HCT116 (cell line): ENCODE data around the gene ADAMTS20. TPM values are rescaled to one million over a fixed set of nuclear protein-coding genes. Genes with fewer than 3 reads are reported as not detected.

Experiments
- ATAC-seq: fragments of 200-7000 bp; cut with Tn5 transposase; 2 replicates; pipeline ENCODE4 v1.9.1; 2020; ENCODE audit warnings: mild to moderate bottlenecking, moderate library complexity
- BruUV-seq: library from RNA; stranded (reverse); fragments of 400-500 nt; replicated peaks from 2 replicates; lab custom pipeline; 2021; lab: Mats Ljungman, UMichigan
- CTCF ChIA-PET: fragments of 300-600 bp; sonication (Branson Sonifier 250); formaldehyde crosslinking; loops from one replicate; lab custom pipeline; 2021; ENCODE audit warnings: antibody characterized with exemption; lab: Charles Lee
- POLR2A ChIA-PET: fragments of 300-600, 350-600 bp; sonication (Branson Sonifier 250); formaldehyde crosslinking; loops from one replicate; lab custom pipeline; 2021; ENCODE audit warnings: antibody characterized with exemption; lab: Charles Lee
- RAD21 ChIA-PET, 2 experiments: fragments of 300-600 bp; sonication (Branson Sonifier 250); formaldehyde crosslinking; loops; one replicate each; lab custom pipeline; 2023; ENCODE audit warnings: low total read pairs in 2 of 2; ENCODE audit not compliant: uncharacterized antibody in 2 of 2, unreplicated experiment in 2 of 2, low non-redundant PET in 1 of 2; lab: Charles Lee
- DNase-seq: peaks from one replicate; pipeline ENCODE4 v3.0.0-alpha.2; 2010; ENCODE audit warnings: low read depth, low spot score
- H2AFZ ChIP-seq: fragments of 200-600 bp; shearing (Covaris generic), sonication (generic); 2 replicates; pipeline ENCODE4 v1.6.1; 2017; ENCODE audit warnings: low read depth, mixed run types, mixed read lengths, antibody characterized with exemption, low read length; ENCODE audit not compliant: poor library complexity, severe bottlenecking
- H3K27ac ChIP-seq: 2 replicates; pipeline ENCODE4 v1.5.1; 2012; ENCODE audit warnings: low read depth, low read length
- H3K27me3 ChIP-seq: fragments of 200-600 bp; sonication (generic); 2 replicates; pipeline ENCODE4 v1.6.1; 2016; ENCODE audit warnings: mixed run types, low read length, mixed read lengths; ENCODE audit not compliant: insufficient read depth
- H3K36me3 ChIP-seq, 2 experiments: fragments of 200-500 bp in 1 of 2; fragments of 200-600 bp in 1 of 2; sonication (Bioruptor generic) in 1 of 2; sonication (generic) in 1 of 2; 2 replicates each; pipeline versions ENCODE4 v1.5.1 to v1.6.1; 2014 to 2016; ENCODE audit warnings: low read length in 2 of 2, inconsistent platforms in 1 of 2, mixed read lengths in 1 of 2, mixed run types in 1 of 2; ENCODE audit not compliant: insufficient read depth in 2 of 2, control insufficient read depth in 1 of 2
- H3K4me1 ChIP-seq, 2 experiments: fragments of 200-600 bp in 1 of 2; sonication (generic) in 1 of 2; 2 replicates each; pipeline versions ENCODE4 v1.5.1 to v1.6.1; 2012 to 2017; ENCODE audit warnings: low read length in 2 of 2, inconsistent platforms in 1 of 2, mild to moderate bottlenecking in 1 of 2, mixed read lengths in 1 of 2, mixed run types in 1 of 2, moderate library complexity in 1 of 2; ENCODE audit not compliant: insufficient read depth in 2 of 2, control insufficient read depth in 1 of 2
- H3K4me2 ChIP-seq: fragments of 200-600 bp; sonication (generic); 2 replicates; pipeline ENCODE4 v1.6.1; 2017; ENCODE audit warnings: mixed run types, low read length, mixed read lengths
- H3K4me3 ChIP-seq, 2 experiments: fragments of 200-600 bp in 1 of 2; sonication (generic) in 1 of 2; replicated peaks in 1 of 2; 2 replicates each; pipeline ENCODE4 v1.5.1; 2011 to 2016; ENCODE audit warnings: low read length in 2 of 2, control low read depth in 1 of 2, low read depth in 1 of 2, mild to moderate bottlenecking in 1 of 2, mixed read lengths in 1 of 2, mixed run types in 1 of 2
- H3K79me2 ChIP-seq: fragments of 200-600 bp; sonication (generic); 2 replicates; pipeline ENCODE4 v1.6.1; 2017; ENCODE audit warnings: mild to moderate bottlenecking, mixed run types, low read length, moderate library complexity, mixed read lengths; ENCODE audit not compliant: insufficient read depth
- H3K9ac ChIP-seq: fragments of 200-600 bp; sonication (generic); 2 replicates; pipeline ENCODE4 v1.6.1; 2016; ENCODE audit warnings: low read length, mixed read lengths
- H3K9me2 ChIP-seq: fragments of 200-600 bp; sonication (generic), shearing (Covaris generic); 2 replicates; pipeline ENCODE4 v1.6.1; 2017; ENCODE audit warnings: mixed run types, mild to moderate bottlenecking, moderate library complexity; ENCODE audit not compliant: insufficient read depth
- H3K9me3 ChIP-seq, 2 experiments: fragments of 200-500 bp in 1 of 2; fragments of 200-600 bp in 1 of 2; sonication (Bioruptor generic) in 1 of 2; sonication (generic) in 1 of 2; 2 replicates each; pipeline ENCODE4 v1.6.1; 2014 to 2017; ENCODE audit warnings: low read length in 2 of 2, mixed read lengths in 2 of 2, inconsistent platforms in 1 of 2, low read depth in 1 of 2, mild to moderate bottlenecking in 1 of 2, mixed run types in 1 of 2, moderate library complexity in 1 of 2; ENCODE audit not compliant: control insufficient read depth in 1 of 2, insufficient read depth in 1 of 2
- H4K20me1 ChIP-seq: fragments of 200-600 bp; sonication (generic), shearing (Covaris generic); 2 replicates; pipeline ENCODE4 v1.6.1; 2017; ENCODE audit warnings: mixed run types, mild to moderate bottlenecking, moderate library complexity; ENCODE audit not compliant: insufficient read depth
- CBX3 ChIP-seq: IDR thresholded peaks from 2 replicates; pipeline ENCODE4 v1.6.1; 2012; ENCODE audit warnings: low read depth
- CEBPB ChIP-seq: IDR thresholded peaks from 2 replicates; pipeline ENCODE4 v1.6.1; 2012; ENCODE audit warnings: low read depth
- EGR1 ChIP-seq: IDR thresholded peaks from 2 replicates; pipeline ENCODE4 v1.6.1; 2012; ENCODE audit warnings: low read depth
- EZH2 ChIP-seq: fragments of 200-600 bp; sonication (generic); IDR thresholded peaks from 2 replicates; pipeline ENCODE4 v1.6.1; 2017; ENCODE audit warnings: antibody characterized with exemption, mixed run types
- EZH2phosphoT487 ChIP-seq: fragments of 200-600 bp; IDR thresholded peaks from 2 replicates; pipeline ENCODE4 v1.6.1; 2018; ENCODE audit warnings: antibody characterized with exemption, borderline replicate concordance
- FOSL1 ChIP-seq: IDR thresholded peaks from 2 replicates; pipeline ENCODE4 v1.6.1; 2012; ENCODE audit warnings: low read depth
- JUND ChIP-seq: IDR thresholded peaks from 2 replicates; pipeline ENCODE4 v1.6.1; 2012
- POLR2A ChIP-seq: IDR thresholded peaks from 2 replicates; pipeline ENCODE4 v1.7.0; 2011; ENCODE audit warnings: borderline replicate concordance; ENCODE audit not compliant: insufficient read depth, insufficient read length; ENCODE audit errors: extremely low read depth
- SIN3A ChIP-seq: IDR thresholded peaks from 2 replicates; pipeline ENCODE4 v1.6.1; 2012; ENCODE audit warnings: low read depth
- SP1 ChIP-seq: IDR thresholded peaks from 2 replicates; pipeline ENCODE4 v1.6.1; 2012; ENCODE audit warnings: low read depth
- SRF ChIP-seq: IDR thresholded peaks from 2 replicates; pipeline ENCODE4 v1.6.1; 2012; ENCODE audit warnings: low read depth
- TCF7L2 ChIP-seq: IDR thresholded peaks from 2 replicates; pipeline ENCODE4 v1.7.0; 2011; ENCODE audit warnings: borderline replicate concordance, inconsistent platforms; ENCODE audit not compliant: insufficient read depth, insufficient read length; ENCODE audit errors: extremely low read depth
- YY1 ChIP-seq: IDR thresholded peaks from 2 replicates; pipeline ENCODE4 v1.6.1; 2011; ENCODE audit warnings: low read length, low read depth, moderate library complexity, mild to moderate bottlenecking; ENCODE audit not compliant: insufficient replicate concordance; ENCODE audit errors: extremely low read depth
- intact Hi-C: fragments of 100-400 bp; cut with micrococcal nuclease; formaldehyde crosslinking; loops from 2 replicates; pipeline ENCODE4 v1.10.0; 2022
- total RNA-seq: library from RNA; stranded (reverse); gene quantifications from one replicate; pipeline ENCODE4 v1.2.1, GENCODE V29; 2021; ENCODE audit not compliant: unreplicated experiment
- TF ChIP-seq, protein P1 (sequence below): IDR thresholded peaks from 2 replicates; pipeline ENCODE4 v1.6.1; 2012; ENCODE audit warnings: low read depth
- TF ChIP-seq, protein P2 (sequence below), 3 experiments: fragments of 200-600 bp in 1 of 3; sonication (generic) in 1 of 3; IDR thresholded peaks in 2 of 3; conservative IDR thresholded peaks in 1 of 3; 2 replicates each; pipeline ENCODE4 v1.5.1; 2012 to 2017; ENCODE audit warnings: low read depth in 2 of 3, low read length in 2 of 3, antibody characterized with exemption in 1 of 3, borderline replicate concordance in 1 of 3, control low read depth in 1 of 3, mild to moderate bottlenecking in 1 of 3, mixed read lengths in 1 of 3, mixed run types in 1 of 3, moderate library complexity in 1 of 3; ENCODE audit not compliant: insufficient read depth in 1 of 3
- TF ChIP-seq, protein P3 (sequence below): IDR thresholded peaks from 2 replicates; pipeline ENCODE4 v1.6.1; 2012
- TF ChIP-seq, protein P4 (sequence below): IDR thresholded peaks from 2 replicates; pipeline ENCODE4 v1.6.1; 2012

Gene ADAMTS20
- total RNA-seq, 1 experiment from 2014 or later = not detected

DNA sequence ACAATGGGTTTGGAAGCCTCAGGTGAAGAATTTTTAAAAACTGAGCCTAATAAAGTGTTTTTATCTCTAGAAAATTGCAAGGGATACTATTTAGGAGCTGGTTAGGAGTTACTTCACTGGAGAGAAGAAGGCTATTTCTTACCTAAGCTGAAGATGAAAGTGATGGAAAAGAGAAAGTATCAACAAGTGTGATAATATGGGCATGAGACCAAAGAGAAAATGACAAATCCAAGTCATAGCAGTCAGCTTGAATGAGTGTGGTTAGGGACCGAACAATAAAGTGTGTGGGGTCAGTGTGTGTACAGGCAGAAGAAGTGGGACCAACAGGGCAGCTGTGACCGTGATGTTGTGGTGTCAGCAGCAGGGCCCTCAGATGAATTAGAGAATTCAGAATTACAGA lies 24.2 kb upstream of the ADAMTS20 start:
- no peaks in the 10 kb centered on the region for H3K27me3 ChIP-seq

DNA sequence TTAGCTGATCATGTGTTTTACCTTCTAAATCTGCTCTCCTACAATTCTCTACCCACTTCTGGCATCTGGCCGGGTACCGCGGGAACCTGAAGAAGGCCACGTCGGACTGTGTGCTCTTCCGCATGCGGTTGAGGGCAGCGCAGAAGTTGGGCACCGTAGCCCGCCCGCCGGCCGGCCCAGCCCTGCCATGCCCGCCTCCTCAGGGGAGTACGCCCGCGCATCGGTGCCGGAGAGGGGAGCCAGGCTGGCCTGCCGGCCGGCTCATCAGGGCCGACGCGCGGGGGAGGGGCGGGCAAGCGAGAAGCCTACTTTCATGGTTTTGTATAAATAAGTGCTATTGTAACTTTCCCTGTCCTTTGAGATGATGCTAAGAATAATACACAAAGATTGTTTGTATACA lies 19.9 kb upstream of the ADAMTS20 start:
- Histone ChIP-seq H3K9ac (no peak overlapping the region), H3K36me3 (no peaks in the 10 kb centered on the region), H2AFZ (no peak overlapping the region), H3K9me2 (no peaks in the 10 kb centered on the region), H3K4me2 (no peak overlapping the region), H3K27me3 (no peaks in the 10 kb centered on the region), H3K79me2 (no peaks in the 10 kb centered on the region), H3K4me3 (no peak overlapping the region), H4K20me1 (no peaks in the 10 kb centered on the region), H3K27ac (no peak overlapping the region), H3K4me1 (no peaks in the 10 kb centered on the region), H3K9me3 (no peaks in the 10 kb centered on the region)
- intact Hi-C loops = no loop called here
- BruUV-seq = no TSS peak
- CTCF ChIA-PET = no interaction called here
- RAD21 ChIA-PET = no interaction called here
- no peak for DNase-seq
- POLR2A ChIA-PET = no interaction called here
- ATAC-seq = no peak
- no peak for TF ChIP-seq EZH2phosphoT487
- TF ChIP-seq CBX3 = no peak
- no peak for TF ChIP-seq SRF
- TF ChIP-seq POLR2A = no peak
- TF ChIP-seq, protein P1, sequence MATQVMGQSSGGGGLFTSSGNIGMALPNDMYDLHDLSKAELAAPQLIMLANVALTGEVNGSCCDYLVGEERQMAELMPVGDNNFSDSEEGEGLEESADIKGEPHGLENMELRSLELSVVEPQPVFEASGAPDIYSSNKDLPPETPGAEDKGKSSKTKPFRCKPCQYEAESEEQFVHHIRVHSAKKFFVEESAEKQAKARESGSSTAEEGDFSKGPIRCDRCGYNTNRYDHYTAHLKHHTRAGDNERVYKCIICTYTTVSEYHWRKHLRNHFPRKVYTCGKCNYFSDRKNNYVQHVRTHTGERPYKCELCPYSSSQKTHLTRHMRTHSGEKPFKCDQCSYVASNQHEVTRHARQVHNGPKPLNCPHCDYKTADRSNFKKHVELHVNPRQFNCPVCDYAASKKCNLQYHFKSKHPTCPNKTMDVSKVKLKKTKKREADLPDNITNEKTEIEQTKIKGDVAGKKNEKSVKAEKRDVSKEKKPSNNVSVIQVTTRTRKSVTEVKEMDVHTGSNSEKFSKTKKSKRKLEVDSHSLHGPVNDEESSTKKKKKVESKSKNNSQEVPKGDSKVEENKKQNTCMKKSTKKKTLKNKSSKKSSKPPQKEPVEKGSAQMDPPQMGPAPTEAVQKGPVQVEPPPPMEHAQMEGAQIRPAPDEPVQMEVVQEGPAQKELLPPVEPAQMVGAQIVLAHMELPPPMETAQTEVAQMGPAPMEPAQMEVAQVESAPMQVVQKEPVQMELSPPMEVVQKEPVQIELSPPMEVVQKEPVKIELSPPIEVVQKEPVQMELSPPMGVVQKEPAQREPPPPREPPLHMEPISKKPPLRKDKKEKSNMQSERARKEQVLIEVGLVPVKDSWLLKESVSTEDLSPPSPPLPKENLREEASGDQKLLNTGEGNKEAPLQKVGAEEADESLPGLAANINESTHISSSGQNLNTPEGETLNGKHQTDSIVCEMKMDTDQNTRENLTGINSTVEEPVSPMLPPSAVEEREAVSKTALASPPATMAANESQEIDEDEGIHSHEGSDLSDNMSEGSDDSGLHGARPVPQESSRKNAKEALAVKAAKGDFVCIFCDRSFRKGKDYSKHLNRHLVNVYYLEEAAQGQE = no peak
- TF ChIP-seq, protein P2, sequence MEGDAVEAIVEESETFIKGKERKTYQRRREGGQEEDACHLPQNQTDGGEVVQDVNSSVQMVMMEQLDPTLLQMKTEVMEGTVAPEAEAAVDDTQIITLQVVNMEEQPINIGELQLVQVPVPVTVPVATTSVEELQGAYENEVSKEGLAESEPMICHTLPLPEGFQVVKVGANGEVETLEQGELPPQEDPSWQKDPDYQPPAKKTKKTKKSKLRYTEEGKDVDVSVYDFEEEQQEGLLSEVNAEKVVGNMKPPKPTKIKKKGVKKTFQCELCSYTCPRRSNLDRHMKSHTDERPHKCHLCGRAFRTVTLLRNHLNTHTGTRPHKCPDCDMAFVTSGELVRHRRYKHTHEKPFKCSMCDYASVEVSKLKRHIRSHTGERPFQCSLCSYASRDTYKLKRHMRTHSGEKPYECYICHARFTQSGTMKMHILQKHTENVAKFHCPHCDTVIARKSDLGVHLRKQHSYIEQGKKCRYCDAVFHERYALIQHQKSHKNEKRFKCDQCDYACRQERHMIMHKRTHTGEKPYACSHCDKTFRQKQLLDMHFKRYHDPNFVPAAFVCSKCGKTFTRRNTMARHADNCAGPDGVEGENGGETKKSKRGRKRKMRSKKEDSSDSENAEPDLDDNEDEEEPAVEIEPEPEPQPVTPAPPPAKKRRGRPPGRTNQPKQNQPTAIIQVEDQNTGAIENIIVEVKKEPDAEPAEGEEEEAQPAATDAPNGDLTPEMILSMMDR (IDR thresholded peaks at IDR 0.05 in 2 of 3, conservative IDR thresholded peaks at IDR 0.05 in 1 of 3; ENCODE audit: borderline replicate concordance in 1 of 3, insufficient read depth in 1 of 3, low read depth in 2 of 3, low read length in 2 of 3) = no peak
- TF ChIP-seq FOSL1 = no peak
- no peak for TF ChIP-seq YY1
- TF ChIP-seq EZH2 = no peak
- TF ChIP-seq, protein P3, sequence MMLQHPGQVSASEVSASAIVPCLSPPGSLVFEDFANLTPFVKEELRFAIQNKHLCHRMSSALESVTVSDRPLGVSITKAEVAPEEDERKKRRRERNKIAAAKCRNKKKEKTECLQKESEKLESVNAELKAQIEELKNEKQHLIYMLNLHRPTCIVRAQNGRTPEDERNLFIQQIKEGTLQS = no peak
- TF ChIP-seq TCF7L2 = no peak
- no peak for TF ChIP-seq SIN3A
- TF ChIP-seq CEBPB = no peak
- no peak for TF ChIP-seq SP1
- TF ChIP-seq EGR1 = no peak

More for the DNA sequence above, 24.2 kb upstream of the ADAMTS20 start:
- H3K4me3 ChIP-seq = no peak overlapping the region
- H3K4me1 ChIP-seq = no peaks in the 10 kb centered on the region
- H3K79me2 ChIP-seq = no peaks in the 10 kb centered on the region
- ATAC-seq (no peak), DNase-seq (no peak)
- no peaks in the 10 kb centered on the region for H3K9me3 ChIP-seq
- H3K36me3 ChIP-seq = no peaks in the 10 kb centered on the region
- POLR2A ChIA-PET = no interaction called here
- TF ChIP-seq JUND = no peak
- no peak for TF ChIP-seq SRF
- TF ChIP-seq EZH2phosphoT487 = no peak
- TF ChIP-seq, protein P4, sequence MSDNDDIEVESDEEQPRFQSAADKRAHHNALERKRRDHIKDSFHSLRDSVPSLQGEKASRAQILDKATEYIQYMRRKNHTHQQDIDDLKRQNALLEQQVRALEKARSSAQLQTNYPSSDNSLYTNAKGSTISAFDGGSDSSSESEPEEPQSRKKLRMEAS = no peak
- TF ChIP-seq SIN3A = no peak
- no peak overlapping the region for H3K4me2 ChIP-seq
- H3K27ac ChIP-seq = no peak overlapping the region
- intact Hi-C loops = no loop called here
- no peaks in the 10 kb centered on the region for H4K20me1 ChIP-seq
- no peak overlapping the region for H2AFZ ChIP-seq
- CTCF ChIA-PET = no interaction called here
- H3K9me2 ChIP-seq = no peaks in the 10 kb centered on the region
- RAD21 ChIA-PET = no interaction called here
- H3K9ac ChIP-seq = no peak overlapping the region
- BruUV-seq = no TSS peak
